Osteoblast (primary cell): Measurements from ENCODE around the gene MRAP2. TPM values are rescaled to one million over a fixed set of nuclear protein-coding genes. Genes with fewer than 3 reads are reported as not detected.

Experiments
- DNase-seq: peaks from one replicate; pipeline ENCODE4 v3.0.0; 2011; ENCODE audit warnings: low spot score, mixed read lengths; ENCODE audit not compliant: insufficient read length; ENCODE audit errors: missing footprints
- H2AFZ ChIP-seq: 2 replicates; pipeline ENCODE4 v1.6.0; 2011; ENCODE audit warnings: mild to moderate bottlenecking, low read length
- H3K27ac ChIP-seq: 2 replicates; pipeline ENCODE4 v1.5.1; 2011; ENCODE audit warnings: mild to moderate bottlenecking, low read depth, low read length, moderate library complexity
- H3K27me3 ChIP-seq: 2 replicates; pipeline ENCODE4 v1.6.0; 2012; ENCODE audit warnings: mild to moderate bottlenecking, control low read depth, inconsistent platforms, low read length, moderate library complexity; ENCODE audit not compliant: insufficient read depth
- H3K36me3 ChIP-seq: 2 replicates; pipeline ENCODE4 v1.5.1; 2011; ENCODE audit warnings: mild to moderate bottlenecking, low read length, control low read depth, moderate library complexity; ENCODE audit not compliant: insufficient read depth
- H3K4me1 ChIP-seq: 2 replicates; pipeline ENCODE4 v1.5.1; 2011; ENCODE audit warnings: mild to moderate bottlenecking, low read length, control low read depth, moderate library complexity; ENCODE audit not compliant: insufficient read depth
- H3K4me2 ChIP-seq: 2 replicates; pipeline ENCODE4 v1.6.0; 2011; ENCODE audit warnings: mild to moderate bottlenecking, low read length; ENCODE audit not compliant: insufficient read depth
- H3K4me3 ChIP-seq: fragments of 200-600 bp; sonication (generic); 3 replicates; pipeline ENCODE4 v1.5.1; 2012; ENCODE audit warnings: mild to moderate bottlenecking, low read length, inconsistent platforms; ENCODE audit not compliant: insufficient read depth
- H3K79me2 ChIP-seq: 2 replicates; pipeline ENCODE4 v1.6.0; 2012; ENCODE audit warnings: mild to moderate bottlenecking, low read length, control low read depth, inconsistent platforms; ENCODE audit not compliant: insufficient read depth
- H3K9me3 ChIP-seq: 2 replicates; pipeline ENCODE4 v1.5.1; 2011; ENCODE audit warnings: low read depth, low read length, control low read depth
- H4K20me1 ChIP-seq: 2 replicates; pipeline ENCODE4 v1.6.0; 2012; ENCODE audit warnings: mild to moderate bottlenecking, low read length, control low read depth; ENCODE audit not compliant: insufficient read depth
- CTCF ChIP-seq: IDR thresholded peaks from 2 replicates; pipeline ENCODE4 v1.5.1; 2011; ENCODE audit warnings: mild to moderate bottlenecking, low read depth, low read length, moderate library complexity; ENCODE audit errors: extremely low read depth
- total RNA-seq: library from RNA; depleted of rRNA; stranded (reverse); fragments of >200 nt; gene quantifications from 2 replicates; pipeline ENCODE4 v1.2.3, GENCODE V29; 2012

Gene MRAP2
- 4.1 and 5.1 TPM in 2 replicates for total RNA-seq

- Histone ChIP-seq H3K79me2 (no peaks in the 10 kb centered on the region), H3K27me3 (no peaks in the 10 kb centered on the region), H3K4me2 (peak within 1 kb of the TSS; percentile 87), H2AFZ (peak within 1 kb of the TSS; percentile 76), H3K4me3 (peak within 1 kb of the TSS; percentile 77), H4K20me1 (no peaks in the 10 kb centered on the region), H3K36me3 (no peaks in the 10 kb centered on the region), H3K9me3 (no peaks in the 10 kb centered on the region), H3K4me1 (peaks cover 4% of the 10 kb centered on the region), H3K27ac (no peak within 1 kb of the TSS)
- peak; percentile 93 for DNase-seq
- TF ChIP-seq CTCF, result no peak
These were observed at the start of gene MRAP2 for GRCh38 chr6:84033523-84034451. Gene MRAP2, plus strand, starts transcription at chr6:84033772. Its CDS starts 21,547 bp downstream, at chr6:84055319.

- DNase-seq, result no peak
- H4K20me1 ChIP-seq, result no peaks in the 10 kb centered on the region
- no peaks in the 10 kb centered on the region for H3K79me2 ChIP-seq
- no peak for TF ChIP-seq CTCF
- H3K4me3 ChIP-seq, result no peak overlapping the region
- no peak overlapping the region for H3K27ac ChIP-seq
- no peak overlapping the region for H3K4me2 ChIP-seq
- no peaks in the 10 kb centered on the region for H3K9me3 ChIP-seq
- peaks cover 7% of the 10 kb centered on the region for H3K4me1 ChIP-seq
- no peaks in the 10 kb centered on the region for H3K36me3 ChIP-seq
- no peak overlapping the region for H2AFZ ChIP-seq
- no peaks in the 10 kb centered on the region for H3K27me3 ChIP-seq
These were observed 49.2 kb upstream of the MRAP2 start for GRCh38 chr6:83984411-83984810.

- Histone ChIP-seq H3K27me3 (no peaks in the 10 kb centered on the region), H3K4me2 (no peak overlapping the region), H3K27ac (no peak overlapping the region), H3K79me2 (no peaks in the 10 kb centered on the region), H3K4me3 (no peak overlapping the region), H3K4me1 (peaks cover 7% of the 10 kb centered on the region), H4K20me1 (no peaks in the 10 kb centered on the region), H3K9me3 (no peaks in the 10 kb centered on the region), H2AFZ (no peak overlapping the region), H3K36me3 (no peaks in the 10 kb centered on the region)
- no peak for TF ChIP-seq CTCF
- no peak for DNase-seq
These were observed 48.3 kb upstream of the MRAP2 start for GRCh38 chr6:83985308-83985713.

GRCh38 chr6:83985715-83986114 is 47.9 kb upstream of the MRAP2 start:
- no peaks in the 10 kb centered on the region for H3K79me2 ChIP-seq
- H3K9me3 ChIP-seq, result no peaks in the 10 kb centered on the region
- DNase-seq, result no peak
- H3K4me1 ChIP-seq, result peaks cover 7% of the 10 kb centered on the region
- no peaks in the 10 kb centered on the region for H4K20me1 ChIP-seq
- no peaks in the 10 kb centered on the region for H3K36me3 ChIP-seq
- no peak overlapping the region for H3K27ac ChIP-seq
- H3K4me2 ChIP-seq, result no peak overlapping the region
- no peaks in the 10 kb centered on the region for H3K27me3 ChIP-seq
- no peak overlapping the region for H2AFZ ChIP-seq
- TF ChIP-seq CTCF, result no peak
- no peak overlapping the region for H3K4me3 ChIP-seq
